ENCODE measurements around the gene KRTAP10-1. TPM values are rescaled to one million over a fixed set of nuclear protein-coding genes. Genes with fewer than 3 reads are reported as not detected.

KRTAP10-1 gene
- total and polyA plus RNA-seq, 9 donors = not detected

- Histone ChIP-seq H3K36me3 (ENCODE audit: control insufficient read depth, insufficient read depth, low read length) (no peaks in the 10 kb centered on the region), H3K4me1 (ENCODE audit: control insufficient read depth, insufficient read depth, low read length) (peaks cover 6% of the 10 kb centered on the region), H3K27ac (ENCODE audit: low read length) (no peak overlapping the region), H3K4me3 (ENCODE audit: low read length) (no peak overlapping the region), H3K9me3 (replicated peaks; ENCODE audit: control insufficient read depth, low read depth, low read length) (no peaks in the 10 kb centered on the region), H3K27me3 (ENCODE audit: control insufficient read depth, insufficient read depth, low read length) (peaks cover 9% of the 10 kb centered on the region)
- DNase-seq = no peak
- WGBS (ENCODE audit: insufficient coverage) = 74% methylated on average over 21 of the region's 27 CpGs
These were observed 37.6 kb downstream of the KRTAP10-1 start for GRCh38 chr21:44502171-44502958.

- DNase-seq = no peak
- Histone ChIP-seq H3K36me3 (ENCODE audit: control insufficient read depth, insufficient read depth, low read length) (no peaks in the 10 kb centered on the region), H3K4me3 (ENCODE audit: low read length) (no peak overlapping the region), H3K4me1 (ENCODE audit: control insufficient read depth, insufficient read depth, low read length) (peaks cover 19% of the 10 kb centered on the region), H3K9me3 (replicated peaks; ENCODE audit: control insufficient read depth, low read depth, low read length) (no peaks in the 10 kb centered on the region), H3K27me3 (ENCODE audit: control insufficient read depth, insufficient read depth, low read length) (peaks cover 14% of the 10 kb centered on the region), H3K27ac (ENCODE audit: low read length) (no peak overlapping the region)
- 80% methylated on average over 11 of the region's 19 CpGs for WGBS (ENCODE audit: insufficient coverage)
These were observed 39.9 kb downstream of the KRTAP10-1 start for GRCh38 chr21:44500111-44500510.

GRCh38 chr21:44499631-44500030 is 40.4 kb downstream of the KRTAP10-1 start:
- Histone ChIP-seq H3K36me3 (ENCODE audit: control insufficient read depth, insufficient read depth, low read length) (no peaks in the 10 kb centered on the region), H3K27ac (ENCODE audit: low read length) (no peak overlapping the region), H3K4me1 (ENCODE audit: control insufficient read depth, insufficient read depth, low read length) (peaks cover 19% of the 10 kb centered on the region), H3K27me3 (ENCODE audit: control insufficient read depth, insufficient read depth, low read length) (peaks cover 14% of the 10 kb centered on the region), H3K4me3 (ENCODE audit: low read length) (no peak overlapping the region), H3K9me3 (replicated peaks; ENCODE audit: control insufficient read depth, low read depth, low read length) (no peaks in the 10 kb centered on the region)
- WGBS (ENCODE audit: insufficient coverage) = 74% methylated on average over 23 of the region's 23 CpGs
- no peak for DNase-seq

- DNase-seq = no peak
- no peaks in the 10 kb centered on the region for H3K9me3 ChIP-seq (replicated peaks; ENCODE audit: control insufficient read depth, low read depth, low read length)
- 89% methylated on average over 11 of the region's 18 CpGs for WGBS (ENCODE audit: insufficient coverage)
- peaks cover 14% of the 10 kb centered on the region for H3K27me3 ChIP-seq (ENCODE audit: control insufficient read depth, insufficient read depth, low read length)
- no peaks in the 10 kb centered on the region for H3K36me3 ChIP-seq (ENCODE audit: control insufficient read depth, insufficient read depth, low read length)
- no peak overlapping the region for H3K27ac ChIP-seq (ENCODE audit: low read length)
- no peak overlapping the region for H3K4me3 ChIP-seq (ENCODE audit: low read length)
- peaks cover 19% of the 10 kb centered on the region for H3K4me1 ChIP-seq (ENCODE audit: control insufficient read depth, insufficient read depth, low read length)
These were observed 40.8 kb downstream of the KRTAP10-1 start for GRCh38 chr21:44499211-44499560.

- Histone ChIP-seq H3K4me1 (ENCODE audit: control insufficient read depth, insufficient read depth, low read length) (peaks cover 19% of the 10 kb centered on the region), H3K9me3 (replicated peaks; ENCODE audit: control insufficient read depth, low read depth, low read length) (no peaks in the 10 kb centered on the region), H3K27me3 (ENCODE audit: control insufficient read depth, insufficient read depth, low read length) (peaks cover 14% of the 10 kb centered on the region), H3K36me3 (ENCODE audit: control insufficient read depth, insufficient read depth, low read length) (no peaks in the 10 kb centered on the region), H3K4me3 (ENCODE audit: low read length) (no peak overlapping the region), H3K27ac (ENCODE audit: low read length) (no peak overlapping the region)
- WGBS (ENCODE audit: insufficient coverage) = 60% methylated on average over 23 of the region's 27 CpGs
- no peak for DNase-seq
These were observed 41.5 kb downstream of the KRTAP10-1 start for GRCh38 chr21:44498280-44499210.

GRCh38 chr21:44497703-44498126 is 42.3 kb downstream of the KRTAP10-1 start:
- H3K4me3 ChIP-seq (ENCODE audit: low read length) = no peak overlapping the region
- no peak overlapping the region for H3K27ac ChIP-seq (ENCODE audit: low read length)
- peak; percentile 25 for DNase-seq
- 29% methylated on average over 2 of the region's 6 CpGs for WGBS (ENCODE audit: insufficient coverage)
- no peaks in the 10 kb centered on the region for H3K36me3 ChIP-seq (ENCODE audit: control insufficient read depth, insufficient read depth, low read length)
- peaks cover 19% of the 10 kb centered on the region for H3K4me1 ChIP-seq (ENCODE audit: control insufficient read depth, insufficient read depth, low read length)
- H3K9me3 ChIP-seq (replicated peaks; ENCODE audit: control insufficient read depth, low read depth, low read length) = peaks cover 8% of the 10 kb centered on the region
- peaks cover 14% of the 10 kb centered on the region for H3K27me3 ChIP-seq (ENCODE audit: control insufficient read depth, insufficient read depth, low read length)

GRCh38 chr21:44496564-44497550 is 43.1 kb downstream of the KRTAP10-1 start:
- Histone ChIP-seq H3K27ac (ENCODE audit: low read length) (no peak overlapping the region), H3K36me3 (ENCODE audit: control insufficient read depth, insufficient read depth, low read length) (no peaks in the 10 kb centered on the region), H3K27me3 (ENCODE audit: control insufficient read depth, insufficient read depth, low read length) (peaks cover 15% of the 10 kb centered on the region), H3K4me3 (ENCODE audit: low read length) (no peak overlapping the region), H3K4me1 (ENCODE audit: control insufficient read depth, insufficient read depth, low read length) (peaks cover 19% of the 10 kb centered on the region), H3K9me3 (replicated peaks; ENCODE audit: control insufficient read depth, low read depth, low read length) (peaks cover 16% of the 10 kb centered on the region)
- DNase-seq = peak; percentile 27
- WGBS (ENCODE audit: insufficient coverage) = 33% methylated on average over 23 of the region's 27 CpGs

GRCh38 chr21:44495611-44496563 is 44.1 kb downstream of the KRTAP10-1 start:
- Histone ChIP-seq H3K9me3 (replicated peaks; ENCODE audit: control insufficient read depth, low read depth, low read length) (peaks cover 16% of the 10 kb centered on the region), H3K27ac (ENCODE audit: low read length) (no peak overlapping the region), H3K4me1 (ENCODE audit: control insufficient read depth, insufficient read depth, low read length) (peaks cover 19% of the 10 kb centered on the region), H3K4me3 (ENCODE audit: low read length) (no peak overlapping the region), H3K27me3 (ENCODE audit: control insufficient read depth, insufficient read depth, low read length) (peaks cover 16% of the 10 kb centered on the region), H3K36me3 (ENCODE audit: control insufficient read depth, insufficient read depth, low read length) (no peaks in the 10 kb centered on the region)
- DNase-seq = no peak
- 68% methylated on average over 7 of the region's 16 CpGs for WGBS (ENCODE audit: insufficient coverage)

- peaks cover 16% of the 10 kb centered on the region for H3K27me3 ChIP-seq (ENCODE audit: control insufficient read depth, insufficient read depth, low read length)
- no peak overlapping the region for H3K27ac ChIP-seq (ENCODE audit: low read length)
- DNase-seq = no peak
- H3K36me3 ChIP-seq (ENCODE audit: control insufficient read depth, insufficient read depth, low read length) = no peaks in the 10 kb centered on the region
- H3K4me3 ChIP-seq (ENCODE audit: low read length) = no peak overlapping the region
- peaks cover 16% of the 10 kb centered on the region for H3K9me3 ChIP-seq (replicated peaks; ENCODE audit: control insufficient read depth, low read depth, low read length)
- peaks cover 19% of the 10 kb centered on the region for H3K4me1 ChIP-seq (ENCODE audit: control insufficient read depth, insufficient read depth, low read length)
- 91% methylated on average over 13 of the region's 13 CpGs for WGBS (ENCODE audit: insufficient coverage)
These were observed 45.0 kb downstream of the KRTAP10-1 start for GRCh38 chr21:44494956-44495355.
